Measurements from ENCODE around the gene SLC1A2. TPM values are rescaled to one million over a fixed set of nuclear protein-coding genes. Genes with fewer than 3 reads are reported as not detected.

Gene SLC1A2
- total RNA-seq, 2 donors from 2014 or later = 0.63 to 2.5 TPM

- Histone ChIP-seq H3K27me3 (no peaks in the 10 kb centered on the region), H3K27ac (no peak overlapping the region)
- TF ChIP-seq, protein P1, sequence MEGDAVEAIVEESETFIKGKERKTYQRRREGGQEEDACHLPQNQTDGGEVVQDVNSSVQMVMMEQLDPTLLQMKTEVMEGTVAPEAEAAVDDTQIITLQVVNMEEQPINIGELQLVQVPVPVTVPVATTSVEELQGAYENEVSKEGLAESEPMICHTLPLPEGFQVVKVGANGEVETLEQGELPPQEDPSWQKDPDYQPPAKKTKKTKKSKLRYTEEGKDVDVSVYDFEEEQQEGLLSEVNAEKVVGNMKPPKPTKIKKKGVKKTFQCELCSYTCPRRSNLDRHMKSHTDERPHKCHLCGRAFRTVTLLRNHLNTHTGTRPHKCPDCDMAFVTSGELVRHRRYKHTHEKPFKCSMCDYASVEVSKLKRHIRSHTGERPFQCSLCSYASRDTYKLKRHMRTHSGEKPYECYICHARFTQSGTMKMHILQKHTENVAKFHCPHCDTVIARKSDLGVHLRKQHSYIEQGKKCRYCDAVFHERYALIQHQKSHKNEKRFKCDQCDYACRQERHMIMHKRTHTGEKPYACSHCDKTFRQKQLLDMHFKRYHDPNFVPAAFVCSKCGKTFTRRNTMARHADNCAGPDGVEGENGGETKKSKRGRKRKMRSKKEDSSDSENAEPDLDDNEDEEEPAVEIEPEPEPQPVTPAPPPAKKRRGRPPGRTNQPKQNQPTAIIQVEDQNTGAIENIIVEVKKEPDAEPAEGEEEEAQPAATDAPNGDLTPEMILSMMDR (IDR thresholded peaks at IDR 0.05) = no peak
These were observed 84.8 kb downstream of the SLC1A2 start for GRCh38 chr11:35334385-35335090.

DNA sequence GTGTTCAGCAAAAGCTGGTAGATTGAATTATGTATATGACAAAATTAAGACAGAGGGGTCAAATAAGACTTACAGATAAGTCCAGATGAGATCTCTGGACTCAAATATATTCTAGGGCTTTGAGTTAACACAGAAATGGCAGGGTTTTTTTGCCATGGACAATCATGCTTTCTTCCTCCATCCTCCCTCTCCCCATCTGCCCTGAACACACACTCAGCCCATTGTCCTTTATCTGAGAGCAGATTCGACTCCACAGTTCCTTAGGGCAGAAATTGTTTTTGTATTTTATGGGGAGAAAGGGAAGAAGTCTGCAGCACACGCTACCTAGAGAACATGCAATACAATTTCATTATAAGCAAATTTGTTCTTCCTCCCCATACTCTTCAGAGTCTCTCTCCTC, 86.8 kb downstream of the SLC1A2 start:
- Histone ChIP-seq H3K4me3 (no peak overlapping the region), H3K27me3 (no peaks in the 10 kb centered on the region), H3K27ac (no peak overlapping the region), H3K36me3 (no peaks in the 10 kb centered on the region), H3K9me3 (peaks cover 0 to 6% of the 10 kb centered on the region in 2 donors), H3K4me1 (peaks cover 0 to 13% of the 10 kb centered on the region in 2 donors)
- TF ChIP-seq, protein P1 (IDR thresholded peaks at IDR 0.05) = no peak
- no peak for DNase-seq (ENCODE audit: low spot score)

More at GRCh38 chr11:35334385-35335090, 84.8 kb downstream of the SLC1A2 start:
- no peak for DNase-seq (ENCODE audit: low spot score)
- no peak overlapping the region for H3K4me3 ChIP-seq
- peaks cover 0 to 6% of the 10 kb centered on the region in 2 donors for H3K9me3 ChIP-seq
- peaks cover 0 to 4% of the 10 kb centered on the region in 2 donors for H3K4me1 ChIP-seq
- H3K36me3 ChIP-seq = no peaks in the 10 kb centered on the region

- Histone ChIP-seq H3K36me3 (no peaks in the 10 kb centered on the region), H3K9me3 (no peaks in the 10 kb centered on the region), H3K4me3 (no peak overlapping the region), H3K27me3 (no peaks in the 10 kb centered on the region), H3K27ac (no peak overlapping the region), H3K4me1 (peaks cover 0 to 13% of the 10 kb centered on the region in 2 donors)
- TF ChIP-seq, protein P1 (IDR thresholded peaks at IDR 0.05) = no peak
- DNase-seq (ENCODE audit: low spot score) = no peak
These were observed 88.4 kb downstream of the SLC1A2 start for GRCh38 chr11:35330931-35331330.

- DNase-seq (ENCODE audit: low spot score) = no peak
- TF ChIP-seq, protein P1 (IDR thresholded peaks at IDR 0.05) = no peak
- peaks cover 0 to 13% of the 10 kb centered on the region in 2 donors for H3K4me1 ChIP-seq
- H3K9me3 ChIP-seq = no peaks in the 10 kb centered on the region
- H3K27me3 ChIP-seq = no peaks in the 10 kb centered on the region
- no peaks in the 10 kb centered on the region for H3K36me3 ChIP-seq
- H3K27ac ChIP-seq = no peak overlapping the region
- H3K4me3 ChIP-seq = no peak overlapping the region
These were observed 89.0 kb downstream of the SLC1A2 start for GRCh38 chr11:35330156-35330889.

GRCh38 chr11:35327829-35328228, 91.5 kb downstream of the SLC1A2 start:
- Histone ChIP-seq H3K27ac (no peak overlapping the region), H3K9me3 (no peaks in the 10 kb centered on the region), H3K4me1 (peaks cover 0 to 13% of the 10 kb centered on the region in 2 donors), H3K36me3 (no peaks in the 10 kb centered on the region), H3K27me3 (no peaks in the 10 kb centered on the region), H3K4me3 (no peak overlapping the region)
- TF ChIP-seq, protein P1 (IDR thresholded peaks at IDR 0.05) = no peak
- no peak for DNase-seq (ENCODE audit: low spot score)
